ENCODE data around the gene RPAIN.

DNA sequence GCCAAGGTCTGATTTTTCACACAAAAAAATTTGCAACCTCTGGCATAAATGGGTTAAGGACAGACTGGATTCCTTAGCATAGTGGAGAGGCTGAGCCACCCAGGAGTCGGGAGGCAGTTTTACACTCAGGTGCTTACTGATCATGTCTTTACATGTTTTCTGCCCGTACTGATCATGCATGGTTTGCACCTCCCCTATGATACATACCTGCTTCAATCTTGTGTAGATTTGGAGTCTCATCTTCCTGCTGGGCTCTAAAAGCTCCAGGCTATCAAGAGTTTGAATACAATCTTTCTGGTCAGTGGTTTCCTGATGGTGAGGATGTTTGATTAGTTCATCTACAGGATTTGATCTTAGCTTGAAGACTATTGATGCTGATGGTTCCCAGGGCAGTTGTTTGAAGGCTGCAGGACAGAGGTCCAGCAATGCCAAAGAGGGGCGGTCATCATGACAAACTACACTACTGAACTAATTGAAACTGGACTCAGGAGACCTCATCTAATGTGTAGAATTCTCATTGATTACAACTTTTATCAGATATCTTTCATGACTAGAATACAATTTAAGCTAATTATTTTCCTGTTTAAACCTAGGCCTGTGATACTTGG, 12.1 kb downstream of the RPAIN start:
- TF ChIP-seq EZH2 (IDR thresholded peaks at IDR 0.05; ENCODE audit: borderline replicate concordance, low read depth, low read length, severe bottlenecking) (no peak), GATA2 (IDR thresholded peaks at IDR 0.05; ENCODE audit: insufficient read depth, insufficient read length, low read depth, low read length) (no peak), POLR2AphosphoS5 (IDR thresholded peaks at IDR 0.05; ENCODE audit: insufficient read depth, low read depth, low read length) (no peak), POLR2A (IDR thresholded peaks at IDR 0.05; ENCODE audit: low read depth, low read length) (no peak)
- TF ChIP-seq, protein P1, sequence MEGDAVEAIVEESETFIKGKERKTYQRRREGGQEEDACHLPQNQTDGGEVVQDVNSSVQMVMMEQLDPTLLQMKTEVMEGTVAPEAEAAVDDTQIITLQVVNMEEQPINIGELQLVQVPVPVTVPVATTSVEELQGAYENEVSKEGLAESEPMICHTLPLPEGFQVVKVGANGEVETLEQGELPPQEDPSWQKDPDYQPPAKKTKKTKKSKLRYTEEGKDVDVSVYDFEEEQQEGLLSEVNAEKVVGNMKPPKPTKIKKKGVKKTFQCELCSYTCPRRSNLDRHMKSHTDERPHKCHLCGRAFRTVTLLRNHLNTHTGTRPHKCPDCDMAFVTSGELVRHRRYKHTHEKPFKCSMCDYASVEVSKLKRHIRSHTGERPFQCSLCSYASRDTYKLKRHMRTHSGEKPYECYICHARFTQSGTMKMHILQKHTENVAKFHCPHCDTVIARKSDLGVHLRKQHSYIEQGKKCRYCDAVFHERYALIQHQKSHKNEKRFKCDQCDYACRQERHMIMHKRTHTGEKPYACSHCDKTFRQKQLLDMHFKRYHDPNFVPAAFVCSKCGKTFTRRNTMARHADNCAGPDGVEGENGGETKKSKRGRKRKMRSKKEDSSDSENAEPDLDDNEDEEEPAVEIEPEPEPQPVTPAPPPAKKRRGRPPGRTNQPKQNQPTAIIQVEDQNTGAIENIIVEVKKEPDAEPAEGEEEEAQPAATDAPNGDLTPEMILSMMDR (IDR thresholded peaks at IDR 0.05; ENCODE audit: extremely low read depth in 1 of 2, insufficient read depth in 1 of 2, low read depth in 1 of 2, low read length in 2 of 2), result no peak
- TF ChIP-seq, protein P2, sequence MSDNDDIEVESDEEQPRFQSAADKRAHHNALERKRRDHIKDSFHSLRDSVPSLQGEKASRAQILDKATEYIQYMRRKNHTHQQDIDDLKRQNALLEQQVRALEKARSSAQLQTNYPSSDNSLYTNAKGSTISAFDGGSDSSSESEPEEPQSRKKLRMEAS (IDR thresholded peaks at IDR 0.05; ENCODE audit: insufficient read depth, insufficient read length), result no peak
